SK-N-SH (cell line): ENCODE measurements around the gene PLCL2.

Experiments used
- ELF1 ChIP-seq: IDR thresholded peaks from 2 replicates; pipeline ENCODE4 v1.4.0; 2012
- NFIC ChIP-seq: IDR thresholded peaks from 2 replicates; pipeline ENCODE4 v1.4.0; 2012; ENCODE audit warnings: borderline replicate concordance
- POLR2AphosphoS5 ChIP-seq: IDR thresholded peaks from 2 replicates; pipeline ENCODE4 v1.6.1; 2012; ENCODE audit warnings: low read depth, low read length
- RAD21 ChIP-seq: IDR thresholded peaks from 2 replicates; pipeline ENCODE4 v1.6.1; 2012; ENCODE audit warnings: mild to moderate bottlenecking, low read length
- TAF1 ChIP-seq: IDR thresholded peaks from 2 replicates; pipeline ENCODE4 v1.6.1; 2012; ENCODE audit warnings: low read depth, mild to moderate bottlenecking, low read length, moderate library complexity, borderline replicate concordance
- YY1 ChIP-seq: IDR thresholded peaks from 2 replicates; pipeline ENCODE4 v1.4.0; 2012; ENCODE audit warnings: low read depth, mild to moderate bottlenecking
- TF ChIP-seq, protein P1 (sequence below): fragments of 200-600 bp; sonication (generic); IDR thresholded peaks from 2 replicates; pipeline ENCODE4 v1.6.1; 2017; ENCODE audit warnings: antibody characterized with exemption, mild to moderate bottlenecking, moderate library complexity
- TF ChIP-seq, protein P2 (sequence below): IDR thresholded peaks from 2 replicates; pipeline ENCODE4 v1.4.0; 2012; ENCODE audit warnings: low read depth

DNA sequence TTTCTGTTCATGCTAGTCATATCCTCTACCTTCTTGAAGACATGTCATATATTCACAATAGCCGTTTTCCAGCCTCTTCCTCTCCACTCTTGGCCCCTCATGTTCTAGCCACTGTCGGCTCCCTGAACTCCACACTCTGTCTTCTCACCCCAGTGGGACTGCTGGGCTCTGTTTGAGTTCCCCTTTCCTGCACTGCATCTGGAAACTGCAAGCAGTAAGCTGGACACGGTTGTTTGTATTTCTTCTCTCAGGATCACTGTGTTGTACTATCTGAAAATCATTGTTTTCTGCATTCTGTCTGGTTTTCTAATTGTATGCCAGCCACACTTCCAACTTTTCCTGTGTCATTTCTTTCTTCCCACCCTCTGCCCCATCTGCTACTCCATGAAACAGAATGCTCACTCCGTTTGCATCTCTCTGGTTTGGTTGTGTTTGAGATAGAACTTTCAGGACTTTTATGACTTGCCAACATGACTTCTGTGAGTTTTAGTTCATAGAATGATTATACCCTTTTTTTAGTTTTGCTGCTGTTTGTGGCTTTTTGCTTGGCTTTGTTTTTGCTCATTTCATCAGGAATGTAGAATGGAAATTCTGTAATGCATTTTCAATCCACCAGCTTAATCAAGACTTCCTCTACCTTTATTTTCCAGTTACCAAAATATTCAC, 192.3 kb downstream of the PLCL2 start:
- TF ChIP-seq, protein P1, sequence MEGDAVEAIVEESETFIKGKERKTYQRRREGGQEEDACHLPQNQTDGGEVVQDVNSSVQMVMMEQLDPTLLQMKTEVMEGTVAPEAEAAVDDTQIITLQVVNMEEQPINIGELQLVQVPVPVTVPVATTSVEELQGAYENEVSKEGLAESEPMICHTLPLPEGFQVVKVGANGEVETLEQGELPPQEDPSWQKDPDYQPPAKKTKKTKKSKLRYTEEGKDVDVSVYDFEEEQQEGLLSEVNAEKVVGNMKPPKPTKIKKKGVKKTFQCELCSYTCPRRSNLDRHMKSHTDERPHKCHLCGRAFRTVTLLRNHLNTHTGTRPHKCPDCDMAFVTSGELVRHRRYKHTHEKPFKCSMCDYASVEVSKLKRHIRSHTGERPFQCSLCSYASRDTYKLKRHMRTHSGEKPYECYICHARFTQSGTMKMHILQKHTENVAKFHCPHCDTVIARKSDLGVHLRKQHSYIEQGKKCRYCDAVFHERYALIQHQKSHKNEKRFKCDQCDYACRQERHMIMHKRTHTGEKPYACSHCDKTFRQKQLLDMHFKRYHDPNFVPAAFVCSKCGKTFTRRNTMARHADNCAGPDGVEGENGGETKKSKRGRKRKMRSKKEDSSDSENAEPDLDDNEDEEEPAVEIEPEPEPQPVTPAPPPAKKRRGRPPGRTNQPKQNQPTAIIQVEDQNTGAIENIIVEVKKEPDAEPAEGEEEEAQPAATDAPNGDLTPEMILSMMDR: no peak
- no peak for TF ChIP-seq TAF1
- no peak for TF ChIP-seq POLR2AphosphoS5
- TF ChIP-seq ELF1: no peak
- TF ChIP-seq NFIC: no peak
- TF ChIP-seq, protein P2, sequence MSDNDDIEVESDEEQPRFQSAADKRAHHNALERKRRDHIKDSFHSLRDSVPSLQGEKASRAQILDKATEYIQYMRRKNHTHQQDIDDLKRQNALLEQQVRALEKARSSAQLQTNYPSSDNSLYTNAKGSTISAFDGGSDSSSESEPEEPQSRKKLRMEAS: no peak
- no peak for TF ChIP-seq YY1
- no peak for TF ChIP-seq RAD21
